Measurements from ENCODE around the gene NAP1L4.

DNA sequence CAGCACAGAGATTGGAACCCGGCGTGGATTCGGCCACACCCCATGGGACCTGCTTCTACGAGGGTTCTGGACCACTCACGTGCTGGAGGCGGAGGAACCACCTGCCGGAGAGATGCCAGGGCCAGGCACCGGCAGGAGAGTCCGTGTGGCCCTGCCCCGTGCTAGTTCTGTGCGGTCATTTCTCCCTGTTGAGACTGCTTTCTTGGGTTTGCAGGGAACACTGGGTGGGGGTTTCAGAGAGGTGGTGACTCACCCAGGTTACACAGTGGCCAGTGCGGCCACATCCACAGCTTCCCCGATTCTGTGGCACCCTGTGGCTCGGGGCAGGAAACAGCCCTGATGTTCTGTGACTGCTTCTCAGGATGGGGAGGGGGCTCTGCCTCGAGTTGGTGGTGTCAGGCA is 59.3 kb downstream of the NAP1L4 start:
- TF ChIP-seq, protein P1, sequence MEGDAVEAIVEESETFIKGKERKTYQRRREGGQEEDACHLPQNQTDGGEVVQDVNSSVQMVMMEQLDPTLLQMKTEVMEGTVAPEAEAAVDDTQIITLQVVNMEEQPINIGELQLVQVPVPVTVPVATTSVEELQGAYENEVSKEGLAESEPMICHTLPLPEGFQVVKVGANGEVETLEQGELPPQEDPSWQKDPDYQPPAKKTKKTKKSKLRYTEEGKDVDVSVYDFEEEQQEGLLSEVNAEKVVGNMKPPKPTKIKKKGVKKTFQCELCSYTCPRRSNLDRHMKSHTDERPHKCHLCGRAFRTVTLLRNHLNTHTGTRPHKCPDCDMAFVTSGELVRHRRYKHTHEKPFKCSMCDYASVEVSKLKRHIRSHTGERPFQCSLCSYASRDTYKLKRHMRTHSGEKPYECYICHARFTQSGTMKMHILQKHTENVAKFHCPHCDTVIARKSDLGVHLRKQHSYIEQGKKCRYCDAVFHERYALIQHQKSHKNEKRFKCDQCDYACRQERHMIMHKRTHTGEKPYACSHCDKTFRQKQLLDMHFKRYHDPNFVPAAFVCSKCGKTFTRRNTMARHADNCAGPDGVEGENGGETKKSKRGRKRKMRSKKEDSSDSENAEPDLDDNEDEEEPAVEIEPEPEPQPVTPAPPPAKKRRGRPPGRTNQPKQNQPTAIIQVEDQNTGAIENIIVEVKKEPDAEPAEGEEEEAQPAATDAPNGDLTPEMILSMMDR (IDR thresholded peaks at IDR 0.05; ENCODE audit: low read depth, low read length) = no peak
- TF ChIP-seq EZH2phosphoT487 (IDR thresholded peaks at IDR 0.05; ENCODE audit: low read depth) = no peak

Measured in OCI-LY3 (cell line).